Mammary epithelial cell (primary cell): ENCODE results near the gene COPS7B.

Experiments
- CTCF ChIP-seq, 2 donors: IDR thresholded peaks in 1 of 2; conservative IDR thresholded peaks in 1 of 2; 2 replicates each; pipeline ENCODE4 v1.5.1; 2011 to 2012; ENCODE audit warnings: inconsistent platforms in 2 of 2, low read length in 2 of 2, mild to moderate bottlenecking in 2 of 2, control low read depth in 1 of 2, low read depth in 1 of 2; ENCODE audit not compliant: insufficient read depth in 1 of 2; ENCODE audit errors: extremely low read depth in 1 of 2
- EZH2 ChIP-seq: IDR thresholded peaks from 2 replicates; pipeline ENCODE4 v1.6.1; 2012; ENCODE audit warnings: low read length, inconsistent platforms, borderline replicate concordance

GRCh38 chr2:231807020-231807419 is 20.8 kb downstream of the COPS7B start:
- TF ChIP-seq CTCF (conservative IDR thresholded peaks at IDR 0.05 in 1 of 2, IDR thresholded peaks at IDR 0.05 in 1 of 2; ENCODE audit: extremely low read depth in 1 of 2, insufficient read depth in 1 of 2, low read depth in 1 of 2, low read length in 2 of 2) (no peak), EZH2 (no peak)
